Measurements from ENCODE around the gene ADARB2. TPM values are rescaled to one million over a fixed set of nuclear protein-coding genes. Genes with fewer than 3 reads are reported as not detected.

Gene ADARB2
- total and polyA plus RNA-seq, 3 donors from 2014 or later, result 8.5 to 13.0 (median 10.4) TPM

GRCh38 chr10:1536341-1536740, 201.0 kb downstream of the ADARB2 start:
- intact Hi-C loops (cut with DNase I; ENCODE audit: low total_unique reads), result no loop called here
- WGBS, 2 donors, result 80 to 87% methylated on average over 7 of the region's 7 CpGs

GRCh38 chr10:1535301-1535965, 201.9 kb downstream of the ADARB2 start:
- intact Hi-C loops (cut with DNase I; ENCODE audit: low total_unique reads), result no loop called here
- no peaks in the 10 kb centered on the region for H3K4me1 ChIP-seq
- H3K36me3 ChIP-seq (ENCODE audit: low read depth, missing control alignments), result no peaks in the 10 kb centered on the region
- no peaks in the 10 kb centered on the region for H3K27me3 ChIP-seq
- H3K4me3 ChIP-seq, result no peak overlapping the region
- no peaks in the 10 kb centered on the region for H3K9me3 ChIP-seq
- 48 to 65% methylated on average over 24 of the region's 24 CpGs for WGBS, 2 donors
- no peak overlapping the region for H3K27ac ChIP-seq
- TF ChIP-seq CTCF (IDR thresholded peaks at IDR 0.05) (no peak), POLR2A (IDR thresholded peaks at IDR 0.05) (no peak)
- no peak for DNase-seq

More at GRCh38 chr10:1536341-1536740, 201.0 kb downstream of the ADARB2 start:
- no peak for DNase-seq
- Histone ChIP-seq H3K27me3 (no peaks in the 10 kb centered on the region), H3K27ac (no peak overlapping the region), H3K9me3 (no peaks in the 10 kb centered on the region), H3K4me3 (no peak overlapping the region), H3K36me3 (ENCODE audit: low read depth, missing control alignments) (no peaks in the 10 kb centered on the region), H3K4me1 (no peaks in the 10 kb centered on the region)
- TF ChIP-seq CTCF (IDR thresholded peaks at IDR 0.05) (no peak), POLR2A (IDR thresholded peaks at IDR 0.05) (no peak)

- 86 to 88% methylated on average over 16 to 19 of the region's 19 CpGs for WGBS, 2 donors
- no peak overlapping the region for H3K4me3 ChIP-seq
- intact Hi-C loops (cut with DNase I; ENCODE audit: low total_unique reads), result no loop called here
- H3K27ac ChIP-seq, result no peak overlapping the region
- no peaks in the 10 kb centered on the region for H3K27me3 ChIP-seq
- TF ChIP-seq CTCF (IDR thresholded peaks at IDR 0.05), result no peak
- TF ChIP-seq POLR2A (IDR thresholded peaks at IDR 0.05), result no peak
- no peaks in the 10 kb centered on the region for H3K4me1 ChIP-seq
- H3K36me3 ChIP-seq (ENCODE audit: low read depth, missing control alignments), result no peaks in the 10 kb centered on the region
- DNase-seq, result no peak
- H3K9me3 ChIP-seq, result no peaks in the 10 kb centered on the region
Measured at GRCh38 chr10:1534820-1535219, 202.5 kb downstream of the ADARB2 start.

- Histone ChIP-seq H3K4me3 (no peak overlapping the region), H3K27me3 (no peaks in the 10 kb centered on the region), H3K9me3 (no peaks in the 10 kb centered on the region), H3K27ac (no peak overlapping the region), H3K4me1 (no peaks in the 10 kb centered on the region), H3K36me3 (ENCODE audit: low read depth, missing control alignments) (no peaks in the 10 kb centered on the region)
- intact Hi-C loops (cut with DNase I; ENCODE audit: low total_unique reads), result no loop called here
- DNase-seq, result no peak
- TF ChIP-seq POLR2A (IDR thresholded peaks at IDR 0.05) (no peak), CTCF (IDR thresholded peaks at IDR 0.05) (no peak)
- WGBS, 2 donors, result 78 to 86% methylated on average over 11 to 14 of the region's 14 CpGs
Measured at GRCh38 chr10:1532636-1533035, 204.7 kb downstream of the ADARB2 start.

Measured in testis (tissue), 3 donors.